ENCODE measurements around the gene NDFIP1. TPM values are rescaled to one million over a fixed set of nuclear protein-coding genes. Genes with fewer than 3 reads are reported as not detected.

The NDFIP1 gene
- total and polyA plus RNA-seq, 7 experiments from 2014 or later = 53.0 to 136 (median 99.3) TPM

DNA sequence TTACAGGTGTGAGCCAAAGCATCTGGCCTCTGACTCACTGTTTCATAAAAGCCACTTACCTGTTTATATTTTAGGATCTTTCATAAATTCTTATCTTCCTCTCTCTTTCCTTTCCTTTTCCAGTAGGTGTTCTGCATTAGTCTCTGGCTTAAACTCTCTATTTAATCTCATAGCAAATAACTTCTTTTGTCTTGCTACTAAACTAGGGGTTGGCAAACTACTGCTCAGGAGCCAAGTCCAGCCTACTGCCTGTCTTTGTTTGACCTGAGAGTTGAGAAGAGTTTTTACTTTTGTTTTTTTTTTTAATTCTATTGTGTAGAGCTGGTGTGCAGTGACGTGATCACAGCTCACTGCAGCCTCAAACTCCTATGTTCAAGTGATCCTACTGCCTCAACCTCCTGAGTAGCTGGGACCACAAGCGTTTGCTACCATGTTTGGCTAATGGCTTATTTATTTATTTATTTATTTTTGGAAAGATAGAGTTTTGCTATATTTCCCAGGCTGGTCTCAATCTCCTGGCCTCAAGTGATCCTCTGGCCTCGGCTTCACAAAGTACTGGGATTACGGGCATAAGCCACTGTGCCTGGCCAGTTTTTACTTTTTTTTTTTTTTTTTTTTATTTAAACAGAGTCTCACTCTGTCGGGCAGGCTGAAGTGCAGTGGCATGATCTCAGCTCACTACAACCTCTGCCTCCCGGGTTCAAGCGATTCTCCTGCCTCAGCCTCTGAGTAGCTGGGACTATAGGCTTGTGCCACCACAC is 5.4 kb upstream of the NDFIP1 start:
- no peaks in the 10 kb centered on the region for H3K27me3 ChIP-seq (ENCODE audit: control insufficient read depth in 2 of 2, insufficient read depth in 2 of 2, low read length in 2 of 2)
- Mint-ChIP-seq H3K4me3 (peak overlapping the region in 6 of 10 donors; percentile 7 to 63 (median 23)), H3K36me3 (peaks cover 0 to 4% (median 4%) of the 10 kb centered on the region in 5 donors), H3K27me3 (no peaks in the 10 kb centered on the region), H3K4me1 (peaks cover 19 to 88% (median 78%) of the 10 kb centered on the region in 7 donors), H3K27ac (peak overlapping the region in 8 of 9 donors; percentile 47 to 100 (median 98)), H3K9me3 (peaks cover 0 to 7% (median 0%) of the 10 kb centered on the region in 11 donors)
- H3K4me1 ChIP-seq (ENCODE audit: control insufficient read depth in 2 of 2, insufficient read depth in 2 of 2, low read length in 2 of 2) = peaks cover 15 to 51% of the 10 kb centered on the region in 2 donors
- no peak overlapping the region for H3K4me3 ChIP-seq (ENCODE audit: low read length)
- peak overlapping the region; percentile 74 for H3K27ac ChIP-seq (ENCODE audit: low read depth, low read length)
- ChIA-PET CTCF (interaction anchor here (0.6 kb wide), 2 partner anchors 141 to 410 kb away, joined by 3 to 6 read pairs; no protein-coding TSS in a partner anchor), POLR2A (interaction anchor here (0.9 to 3.4 kb wide), 5 partner anchors 9 to 134 kb away, joined by 3 to 48 read pairs (median 7); partner anchors contain the start of gene RNF14)
- intact Hi-C loops (cut with micrococcal nuclease) = loop anchor here in 1 of 2 donors (10.0 kb wide), 1 partner anchor 1698 kb away; the partner anchor contains the start of gene ANKHD1
- no peaks in the 10 kb centered on the region for H3K9me3 ChIP-seq (ENCODE audit: control insufficient read depth in 2 of 3, low read length in 3 of 3)
- ATAC-seq (no peak), DNase-seq (no peak)
- H3K36me3 ChIP-seq (ENCODE audit: control insufficient read depth in 2 of 3, insufficient read depth in 3 of 3, low read length in 3 of 3) = no peaks in the 10 kb centered on the region

GRCh38 chr5:142104491-142104890 is 4.1 kb upstream of the NDFIP1 start:
- H3K36me3 ChIP-seq (ENCODE audit: control insufficient read depth in 2 of 3, insufficient read depth in 3 of 3, low read length in 3 of 3) = peaks cover 0 to 5% (median 0%) of the 10 kb centered on the region in 3 experiments
- peaks cover 19 to 81% (median 67%) of the 10 kb centered on the region in 7 donors for H3K4me1 Mint-ChIP-seq
- ATAC-seq = peak; percentile 69
- no peak overlapping the region for H3K4me3 ChIP-seq (ENCODE audit: low read length)
- peaks cover 17 to 46% of the 10 kb centered on the region in 2 donors for H3K4me1 ChIP-seq (ENCODE audit: control insufficient read depth in 2 of 2, insufficient read depth in 2 of 2, low read length in 2 of 2)
- H3K27ac ChIP-seq (ENCODE audit: low read depth, low read length) = peak overlapping the region; percentile 74
- H3K9me3 Mint-ChIP-seq = peaks cover 0 to 7% (median 0%) of the 10 kb centered on the region in 11 donors
- no peaks in the 10 kb centered on the region for H3K27me3 ChIP-seq (ENCODE audit: control insufficient read depth in 2 of 2, insufficient read depth in 2 of 2, low read length in 2 of 2)
- H3K4me3 Mint-ChIP-seq = peak overlapping the region; percentile 38 to 98 (median 74)
- intact Hi-C loops (cut with micrococcal nuclease) = loop anchor here (1.0 to 10.0 kb wide), 3 partner anchors 9 to 1700 kb away; partner anchors contain the start of gene ANKHD1 (in 1 of the 2)
- peaks cover 0 to 7% (median 6%) of the 10 kb centered on the region in 5 donors for H3K36me3 Mint-ChIP-seq
- H3K27ac Mint-ChIP-seq = peak overlapping the region; percentile 93 to 100 (median 99)
- H3K27me3 Mint-ChIP-seq = no peaks in the 10 kb centered on the region
- CTCF ChIA-PET = interaction anchor here (0.7 kb wide), 1 partner anchor 141 kb away, joined by 3 read pairs; no protein-coding TSS in a partner anchor
- POLR2A ChIA-PET = interaction anchor here (0.6 to 3.4 kb wide), 11 partner anchors 10 to 136 kb away, joined by 3 to 48 read pairs (median 3); partner anchors contain the start of genes GNPDA1 and RNF14
- no peaks in the 10 kb centered on the region for H3K9me3 ChIP-seq (ENCODE audit: control insufficient read depth in 2 of 3, low read length in 3 of 3)
- peak in 7 of 9 donors; percentile 77 to 95 (median 91) for DNase-seq

DNA sequence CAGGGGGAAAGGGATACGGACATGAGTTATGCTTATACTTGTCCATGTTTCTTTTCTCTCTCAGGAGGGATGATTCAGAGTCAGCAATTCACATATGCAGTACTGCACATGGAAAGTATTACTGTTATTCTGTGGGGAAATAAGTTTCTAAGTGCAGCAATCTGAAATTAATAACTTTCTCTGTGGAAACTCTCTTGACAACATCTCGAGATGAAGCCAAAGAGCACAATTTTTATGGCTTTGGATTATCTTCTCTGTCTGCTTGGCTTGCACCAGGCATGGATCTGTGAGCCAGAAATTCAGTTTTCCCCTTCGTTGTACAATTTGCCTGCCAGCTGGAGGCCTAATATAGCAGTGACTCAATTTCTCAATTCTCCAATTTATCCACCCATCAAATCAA is 2.5 kb upstream of the NDFIP1 start:
- Histone ChIP-seq H3K4me3 (ENCODE audit: low read length) (no peak overlapping the region), H3K9me3 (ENCODE audit: control insufficient read depth in 2 of 3, low read length in 3 of 3) (no peaks in the 10 kb centered on the region), H3K4me1 (ENCODE audit: control insufficient read depth in 2 of 2, insufficient read depth in 2 of 2, low read length in 2 of 2) (peaks cover 24 to 52% of the 10 kb centered on the region in 2 donors), H3K36me3 (ENCODE audit: control insufficient read depth in 2 of 3, insufficient read depth in 3 of 3, low read length in 3 of 3) (peaks cover 0 to 11% (median 0%) of the 10 kb centered on the region in 3 experiments), H3K27ac (ENCODE audit: low read depth, low read length) (peak overlapping the region; percentile 74), H3K27me3 (ENCODE audit: control insufficient read depth in 2 of 2, insufficient read depth in 2 of 2, low read length in 2 of 2) (no peaks in the 10 kb centered on the region)
- H3K36me3 Mint-ChIP-seq = peaks cover 0 to 17% (median 11%) of the 10 kb centered on the region in 5 donors
- H3K9me3 Mint-ChIP-seq = peaks cover 0 to 6% (median 0%) of the 10 kb centered on the region in 11 donors
- peaks cover 31 to 73% (median 64%) of the 10 kb centered on the region in 7 donors for H3K4me1 Mint-ChIP-seq
- ATAC-seq (no peak), DNase-seq (no peak)
- H3K4me3 Mint-ChIP-seq = peak overlapping the region in 7 of 10 donors; percentile 2 to 98 (median 36)
- peak overlapping the region; percentile 93 to 100 (median 99) for H3K27ac Mint-ChIP-seq
- no peaks in the 10 kb centered on the region for H3K27me3 Mint-ChIP-seq
- POLR2A ChIA-PET = interaction anchor here (1.3 to 6.4 kb wide), 3 partner anchors 12 to 92 kb away, joined by 3 to 80 read pairs (median 48); partner anchors contain the start of gene GNPDA1
- CTCF ChIA-PET = interaction anchor here (0.7 to 1.6 kb wide), 3 partner anchors 81 to 117 kb away, joined by 3 to 4 read pairs (median 3); partner anchors contain the start of gene GNPDA1
- intact Hi-C loops (cut with micrococcal nuclease) = loop anchor here (5.0 to 10.0 kb wide), 3 partner anchors 184 to 1701 kb away; partner anchors contain the start of genes DELE1 (in 2 of the 2), ANKHD1 (in 1 of the 2) and DIAPH1 (in 1 of the 2)

GRCh38 chr5:142107036-142107735 is 1.4 kb upstream of the NDFIP1 start:
- H3K4me3 ChIP-seq (ENCODE audit: low read length) = no peak overlapping the region
- peaks cover 0 to 18% (median 11%) of the 10 kb centered on the region in 5 donors for H3K36me3 Mint-ChIP-seq
- peak overlapping the region; percentile 20 to 98 (median 88) for H3K4me3 Mint-ChIP-seq
- peak overlapping the region; percentile 99 for H3K27ac ChIP-seq (ENCODE audit: low read depth, low read length)
- H3K9me3 ChIP-seq (ENCODE audit: control insufficient read depth in 2 of 3, low read length in 3 of 3) = no peaks in the 10 kb centered on the region
- peak overlapping the region; percentile 92 to 100 (median 99) for H3K27ac Mint-ChIP-seq
- H3K27me3 Mint-ChIP-seq = no peaks in the 10 kb centered on the region
- POLR2A ChIA-PET = interaction anchor here (0.5 to 6.4 kb wide), 19 partner anchors 11 to 138 kb away, joined by 3 to 127 read pairs (median 5); partner anchors contain the start of genes GNPDA1 and RNF14
- H3K4me1 ChIP-seq (ENCODE audit: control insufficient read depth in 2 of 2, insufficient read depth in 2 of 2, low read length in 2 of 2) = peaks cover 28 to 58% of the 10 kb centered on the region in 2 donors
- peaks cover 0 to 6% (median 0%) of the 10 kb centered on the region in 11 donors for H3K9me3 Mint-ChIP-seq
- DNase-seq (no peak), ATAC-seq (no peak)
- intact Hi-C loops (cut with micrococcal nuclease) = loop anchor here (5.0 to 10.0 kb wide), 3 partner anchors 185 to 1702 kb away; partner anchors contain the start of genes DELE1 (in 2 of the 2), ANKHD1 (in 1 of the 2) and DIAPH1 (in 1 of the 2)
- H3K27me3 ChIP-seq (ENCODE audit: control insufficient read depth in 2 of 2, insufficient read depth in 2 of 2, low read length in 2 of 2) = no peaks in the 10 kb centered on the region
- H3K4me1 Mint-ChIP-seq = peaks cover 32 to 77% (median 66%) of the 10 kb centered on the region in 7 donors
- CTCF ChIA-PET = interaction anchor here (0.6 to 4.4 kb wide), 10 partner anchors 8 to 139 kb away, joined by 3 to 22 read pairs (median 4); partner anchors contain the start of gene RNF14
- H3K36me3 ChIP-seq (ENCODE audit: control insufficient read depth in 2 of 3, insufficient read depth in 3 of 3, low read length in 3 of 3) = peaks cover 0 to 11% (median 0%) of the 10 kb centered on the region in 3 experiments

- Mint-ChIP-seq H3K27ac (peak overlapping the region; percentile 92 to 100 (median 98)), H3K27me3 (no peaks in the 10 kb centered on the region), H3K4me1 (peaks cover 34 to 74% (median 68%) of the 10 kb centered on the region in 7 donors), H3K4me3 (peak overlapping the region; percentile 81 to 98 (median 88)), H3K36me3 (peaks cover 0 to 20% (median 13%) of the 10 kb centered on the region in 5 donors), H3K9me3 (peaks cover 0 to 6% (median 0%) of the 10 kb centered on the region in 11 donors)
- no peak for DNase-seq
- ChIA-PET CTCF (interaction anchor here (0.6 to 4.4 kb wide), 10 partner anchors 9 to 139 kb away, joined by 3 to 22 read pairs (median 4); partner anchors contain the start of gene RNF14), POLR2A (interaction anchor here (0.5 to 6.4 kb wide), 24 partner anchors 11 to 139 kb away, joined by 3 to 127 read pairs (median 5); partner anchors contain the start of genes GNPDA1 and RNF14)
- Histone ChIP-seq H3K4me1 (ENCODE audit: control insufficient read depth in 2 of 2, insufficient read depth in 2 of 2, low read length in 2 of 2) (peaks cover 28 to 61% of the 10 kb centered on the region in 2 donors), H3K9me3 (ENCODE audit: control insufficient read depth in 2 of 3, low read length in 3 of 3) (no peaks in the 10 kb centered on the region), H3K27ac (ENCODE audit: low read depth, low read length) (peak overlapping the region; percentile 99), H3K36me3 (ENCODE audit: control insufficient read depth in 2 of 3, insufficient read depth in 3 of 3, low read length in 3 of 3) (peaks cover 0 to 11% (median 0%) of the 10 kb centered on the region in 3 experiments), H3K4me3 (ENCODE audit: low read length) (peak overlapping the region; percentile 75), H3K27me3 (ENCODE audit: control insufficient read depth in 2 of 2, insufficient read depth in 2 of 2, low read length in 2 of 2) (no peaks in the 10 kb centered on the region)
- no peak for ATAC-seq
- intact Hi-C loops (cut with micrococcal nuclease) = loop anchor here (1.0 to 10.0 kb wide), 12 partner anchors 13 to 1703 kb away; partner anchors contain the start of genes DELE1 (in 2 of the 2), RNF14 (in 2 of the 2), ANKHD1 (in 1 of the 2) and ARHGAP26 (in 1 of the 2)
Measured at GRCh38 chr5:142107736-142108431, 695 bp upstream of the NDFIP1 start.
